Hepatocyte (in vitro differentiated cells): ENCODE data around the gene CIAPIN1.

Source experiments
- EZH2 ChIP-seq: fragments of 200-600 bp; sonication (generic); IDR thresholded peaks from 2 replicates; pipeline ENCODE4 v1.6.1; 2016; ENCODE audit warnings: antibody characterized with exemption, mild to moderate bottlenecking, borderline replicate concordance
- EZH2phosphoT487 ChIP-seq: fragments of 200-600 bp; sonication (generic); IDR thresholded peaks from one replicate; pipeline ENCODE4 v1.6.1; 2018; ENCODE audit warnings: antibody characterized with exemption, mild to moderate bottlenecking, low read depth, moderate library complexity; ENCODE audit not compliant: unreplicated experiment, severe bottlenecking
- TF ChIP-seq, protein P1 (sequence below): fragments of 200-600 bp; sonication (generic); IDR thresholded peaks from 2 replicates; pipeline ENCODE4 v1.5.1; 2016; ENCODE audit warnings: antibody characterized with exemption, mild to moderate bottlenecking; ENCODE audit not compliant: poor library complexity

DNA sequence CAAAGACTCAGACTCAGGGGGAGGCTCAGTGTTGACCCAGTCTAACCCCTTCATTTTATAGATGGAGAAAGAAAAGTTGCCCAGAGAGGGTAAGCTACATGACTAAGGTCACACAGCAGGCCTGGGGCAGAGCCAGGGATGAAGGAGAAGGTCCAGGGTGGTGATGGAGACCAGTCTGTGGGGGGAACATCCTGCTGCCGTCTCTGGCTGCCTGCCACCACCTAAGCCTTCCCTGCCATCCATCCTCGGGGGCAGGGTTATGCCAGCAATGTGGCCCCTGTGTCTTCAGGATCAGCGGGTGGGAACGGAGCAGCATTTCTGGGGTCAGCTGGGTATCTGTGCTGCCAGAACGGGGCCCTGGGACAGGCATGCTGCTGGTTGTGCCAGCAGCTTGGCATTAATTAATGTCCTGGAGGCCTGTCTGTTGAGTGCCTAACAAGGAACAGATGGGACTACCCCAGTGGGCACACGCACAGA is 33.6 kb upstream of the CIAPIN1 start:
- TF ChIP-seq, protein P1, sequence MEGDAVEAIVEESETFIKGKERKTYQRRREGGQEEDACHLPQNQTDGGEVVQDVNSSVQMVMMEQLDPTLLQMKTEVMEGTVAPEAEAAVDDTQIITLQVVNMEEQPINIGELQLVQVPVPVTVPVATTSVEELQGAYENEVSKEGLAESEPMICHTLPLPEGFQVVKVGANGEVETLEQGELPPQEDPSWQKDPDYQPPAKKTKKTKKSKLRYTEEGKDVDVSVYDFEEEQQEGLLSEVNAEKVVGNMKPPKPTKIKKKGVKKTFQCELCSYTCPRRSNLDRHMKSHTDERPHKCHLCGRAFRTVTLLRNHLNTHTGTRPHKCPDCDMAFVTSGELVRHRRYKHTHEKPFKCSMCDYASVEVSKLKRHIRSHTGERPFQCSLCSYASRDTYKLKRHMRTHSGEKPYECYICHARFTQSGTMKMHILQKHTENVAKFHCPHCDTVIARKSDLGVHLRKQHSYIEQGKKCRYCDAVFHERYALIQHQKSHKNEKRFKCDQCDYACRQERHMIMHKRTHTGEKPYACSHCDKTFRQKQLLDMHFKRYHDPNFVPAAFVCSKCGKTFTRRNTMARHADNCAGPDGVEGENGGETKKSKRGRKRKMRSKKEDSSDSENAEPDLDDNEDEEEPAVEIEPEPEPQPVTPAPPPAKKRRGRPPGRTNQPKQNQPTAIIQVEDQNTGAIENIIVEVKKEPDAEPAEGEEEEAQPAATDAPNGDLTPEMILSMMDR: no peak
- no peak for TF ChIP-seq EZH2
- TF ChIP-seq EZH2phosphoT487: no peak
